Smooth muscle cell (in vitro differentiated cells): ENCODE data around the gene UPK2. TPM values are rescaled to one million over a fixed set of nuclear protein-coding genes. Genes with fewer than 3 reads are reported as not detected.
"Not testable (repeated sequence)": the region's sequence is repeated elsewhere in the genome, so short reads cannot be mapped to it uniquely, and the experiment has no call there.

Source experiments
- DNase-seq: peaks from one replicate; lab custom pipeline; 2025; ENCODE audit not compliant: unreplicated experiment; lab: John Stamatoyannopoulos, UW
- H2AFZ ChIP-seq: fragments of 200-600 bp; sonication (generic); 2 replicates; pipeline ENCODE4 v1.6.0; 2016; ENCODE audit warnings: antibody characterized with exemption, low read depth, mild to moderate bottlenecking
- H3F3A ChIP-seq: fragments of 200-600 bp; sonication (generic); 2 replicates; pipeline ENCODE4 v1.6.0; 2017; ENCODE audit warnings: antibody characterized with exemption, low read depth
- H3K27ac ChIP-seq: fragments of 200-600 bp; sonication (generic); 2 replicates; pipeline ENCODE4 v1.5.1; 2016; ENCODE audit warnings: low read depth, mild to moderate bottlenecking
- H3K27me3 ChIP-seq: fragments of 200-600 bp; sonication (generic); 2 replicates; pipeline ENCODE4 v1.6.1; 2016; ENCODE audit warnings: low read depth, mild to moderate bottlenecking
- H3K36me3 ChIP-seq: fragments of 200-600 bp; sonication (generic); 2 replicates; pipeline ENCODE4 v1.5.1; 2016; ENCODE audit warnings: low read depth
- H3K4me1 ChIP-seq: fragments of 200-600 bp; sonication (generic); 2 replicates; pipeline ENCODE4 v1.5.1; 2016; ENCODE audit warnings: low read depth
- H3K4me2 ChIP-seq: fragments of 200-600 bp; sonication (generic); 2 replicates; pipeline ENCODE4 v1.6.0; 2016; ENCODE audit warnings: mild to moderate bottlenecking
- H3K4me3 ChIP-seq: fragments of 200-600 bp; sonication (generic); 2 replicates; pipeline ENCODE4 v1.5.1; 2016; ENCODE audit warnings: mild to moderate bottlenecking
- H3K79me2 ChIP-seq: fragments of 200-600 bp; sonication (generic); 2 replicates; pipeline ENCODE4 v1.6.0; 2016; ENCODE audit warnings: low read depth, mild to moderate bottlenecking
- H3K9ac ChIP-seq: fragments of 200-600 bp; sonication (generic); 2 replicates; pipeline ENCODE4 v1.6.0; 2016; ENCODE audit warnings: low read depth
- H3K9me3 ChIP-seq: fragments of 200-600 bp; sonication (generic); replicated peaks from 2 replicates; pipeline ENCODE4 v1.5.1; 2016; ENCODE audit warnings: low read depth
- H4K20me1 ChIP-seq: fragments of 200-600 bp; sonication (generic); 2 replicates; pipeline ENCODE4 v1.6.0; 2016; ENCODE audit warnings: low read depth
- WGBS: methylation state at CpG from one replicate; pipeline ENCODE4 v1.1.7; 2016; ENCODE audit warnings: low lambda C conversion rate; 5-methylcytosine and 5-hydroxymethylcytosine counted together
- polyA plus RNA-seq: library from polyadenylated mRNA; unstranded; fragments of >200 nt; fragmentation: Nextera tagmentation; extraction: Ambion mirVana; gene quantifications from 2 replicates; pipeline ENCODE4 v1.2.1, GENCODE V29; 2016
- total RNA-seq: library from RNA; depleted of rRNA; stranded (reverse); fragments of >200 nt; gene quantifications from 2 replicates; pipeline ENCODE4 v1.2.3, GENCODE V29; 2014
- TF ChIP-seq, protein P1 (sequence below): fragments of 200-600 bp; sonication (generic); IDR thresholded peaks from 2 replicates; pipeline ENCODE4 v1.5.1; 2017; ENCODE audit warnings: borderline replicate concordance, mild to moderate bottlenecking, antibody characterized with exemption; ENCODE audit not compliant: insufficient read depth, poor library complexity, severe bottlenecking

UPK2 gene
- total and polyA plus RNA-seq, 2 experiments from 2014 or later, result 1.4 TPM; not detected in 1

- no peak overlapping the region for H3K9ac ChIP-seq
- H2AFZ ChIP-seq, result no peak overlapping the region
- H3K9me3 ChIP-seq, result no peaks in the 10 kb centered on the region
- H3K27ac ChIP-seq, result no peak overlapping the region
- no peaks in the 10 kb centered on the region for H3K4me1 ChIP-seq
- no peak for DNase-seq
- no peak overlapping the region for H3K4me3 ChIP-seq
- TF ChIP-seq, protein P1, sequence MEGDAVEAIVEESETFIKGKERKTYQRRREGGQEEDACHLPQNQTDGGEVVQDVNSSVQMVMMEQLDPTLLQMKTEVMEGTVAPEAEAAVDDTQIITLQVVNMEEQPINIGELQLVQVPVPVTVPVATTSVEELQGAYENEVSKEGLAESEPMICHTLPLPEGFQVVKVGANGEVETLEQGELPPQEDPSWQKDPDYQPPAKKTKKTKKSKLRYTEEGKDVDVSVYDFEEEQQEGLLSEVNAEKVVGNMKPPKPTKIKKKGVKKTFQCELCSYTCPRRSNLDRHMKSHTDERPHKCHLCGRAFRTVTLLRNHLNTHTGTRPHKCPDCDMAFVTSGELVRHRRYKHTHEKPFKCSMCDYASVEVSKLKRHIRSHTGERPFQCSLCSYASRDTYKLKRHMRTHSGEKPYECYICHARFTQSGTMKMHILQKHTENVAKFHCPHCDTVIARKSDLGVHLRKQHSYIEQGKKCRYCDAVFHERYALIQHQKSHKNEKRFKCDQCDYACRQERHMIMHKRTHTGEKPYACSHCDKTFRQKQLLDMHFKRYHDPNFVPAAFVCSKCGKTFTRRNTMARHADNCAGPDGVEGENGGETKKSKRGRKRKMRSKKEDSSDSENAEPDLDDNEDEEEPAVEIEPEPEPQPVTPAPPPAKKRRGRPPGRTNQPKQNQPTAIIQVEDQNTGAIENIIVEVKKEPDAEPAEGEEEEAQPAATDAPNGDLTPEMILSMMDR, result no peak
- no peaks in the 10 kb centered on the region for H3K79me2 ChIP-seq
- WGBS, result 88% methylated on average over 1 of the region's 2 CpGs
- H3F3A ChIP-seq, result no peaks in the 10 kb centered on the region
- H3K27me3 ChIP-seq, result no peaks in the 10 kb centered on the region
- no peaks in the 10 kb centered on the region for H3K36me3 ChIP-seq
- no peaks in the 10 kb centered on the region for H4K20me1 ChIP-seq
- no peak overlapping the region for H3K4me2 ChIP-seq
These were observed 9.0 kb upstream of the UPK2 start for GRCh38 chr11:118947091-118947490.

- Histone ChIP-seq H3F3A (no peaks in the 10 kb centered on the region), H3K4me3 (no peak overlapping the region), H3K9me3 (no peaks in the 10 kb centered on the region), H3K4me1 (no peaks in the 10 kb centered on the region), H2AFZ (no peak overlapping the region), H4K20me1 (no peaks in the 10 kb centered on the region), H3K36me3 (no peaks in the 10 kb centered on the region), H3K27me3 (no peaks in the 10 kb centered on the region), H3K79me2 (no peaks in the 10 kb centered on the region), H3K4me2 (no peak overlapping the region), H3K27ac (no peak overlapping the region), H3K9ac (no peak overlapping the region)
- DNase-seq, result no peak
- 91% methylated on average over 3 of the region's 3 CpGs for WGBS
- TF ChIP-seq, protein P1, result no peak
These were observed 8.1 kb upstream of the UPK2 start for GRCh38 chr11:118948000-118948399.

DNA sequence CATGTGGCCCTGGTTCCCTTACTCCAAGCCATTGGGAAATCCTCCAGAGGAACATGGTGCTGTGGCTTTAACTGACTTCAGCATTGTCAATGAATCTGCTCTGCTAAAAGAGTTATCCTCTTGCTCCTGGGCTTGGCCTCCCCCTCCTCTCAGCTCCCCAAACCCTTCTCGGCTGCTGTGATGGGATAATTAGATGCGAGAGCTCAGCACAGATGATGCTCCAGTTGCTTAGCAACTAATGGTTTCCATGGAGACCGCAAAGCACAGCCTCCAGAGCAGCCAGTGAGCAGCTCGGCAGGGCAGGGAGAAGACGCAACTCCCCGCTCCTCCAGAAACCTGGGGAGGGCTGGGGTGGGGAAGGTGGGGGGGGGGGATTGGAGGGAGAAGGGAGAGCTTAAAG is 2.8 kb upstream of the UPK2 start:
- Histone ChIP-seq H3K4me1 (no peaks in the 10 kb centered on the region), H3K9ac (no peak overlapping the region), H4K20me1 (no peaks in the 10 kb centered on the region), H3K27me3 (peaks cover 4% of the 10 kb centered on the region), H3K36me3 (no peaks in the 10 kb centered on the region), H3K27ac (no peak overlapping the region), H3K4me3 (no peak overlapping the region), H3K79me2 (no peaks in the 10 kb centered on the region), H3K4me2 (no peak overlapping the region), H3F3A (no peaks in the 10 kb centered on the region), H3K9me3 (no peaks in the 10 kb centered on the region), H2AFZ (no peak overlapping the region)
- TF ChIP-seq, protein P1, result no peak
- DNase-seq, result no peak
- WGBS, result 38% methylated on average over 6 of the region's 6 CpGs

GRCh38 chr11:118953976-118954375 is 2.1 kb upstream of the UPK2 start:
- not testable (repeated sequence) for H4K20me1 ChIP-seq, H3K9ac ChIP-seq, H3F3A ChIP-seq, H3K4me3 ChIP-seq, H3K27ac ChIP-seq, H3K27me3 ChIP-seq, H3K36me3 ChIP-seq, H3K79me2 ChIP-seq, H3K4me2 ChIP-seq, H3K4me1 ChIP-seq, DNase-seq, H3K9me3 ChIP-seq, H2AFZ ChIP-seq
- WGBS, result 60% methylated on average over 6 of the region's 6 CpGs
